ENCODE data around the gene FARP1.

Gene FARP1

DNA sequence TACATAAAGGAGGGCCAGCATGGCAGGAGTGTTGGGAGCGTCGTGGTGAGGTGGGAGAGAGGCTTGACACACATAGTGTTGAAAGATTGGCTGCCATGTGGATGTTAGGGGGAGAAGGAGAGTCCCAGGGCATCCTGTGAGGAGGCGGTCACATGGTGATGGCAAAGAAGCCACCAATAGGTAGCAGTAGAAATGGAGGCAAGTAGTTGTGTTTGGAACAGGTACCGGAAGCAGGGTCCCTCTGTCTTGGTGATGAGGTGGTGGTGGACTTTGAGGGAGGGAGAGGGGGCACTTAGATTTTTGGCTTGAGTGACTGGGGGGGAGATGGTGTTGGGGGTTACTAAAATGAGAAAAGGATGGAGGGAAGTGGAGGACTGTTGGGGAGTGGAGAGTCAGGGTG, 227.4 kb downstream of the FARP1 start:
- no peak for DNase-seq

DNA sequence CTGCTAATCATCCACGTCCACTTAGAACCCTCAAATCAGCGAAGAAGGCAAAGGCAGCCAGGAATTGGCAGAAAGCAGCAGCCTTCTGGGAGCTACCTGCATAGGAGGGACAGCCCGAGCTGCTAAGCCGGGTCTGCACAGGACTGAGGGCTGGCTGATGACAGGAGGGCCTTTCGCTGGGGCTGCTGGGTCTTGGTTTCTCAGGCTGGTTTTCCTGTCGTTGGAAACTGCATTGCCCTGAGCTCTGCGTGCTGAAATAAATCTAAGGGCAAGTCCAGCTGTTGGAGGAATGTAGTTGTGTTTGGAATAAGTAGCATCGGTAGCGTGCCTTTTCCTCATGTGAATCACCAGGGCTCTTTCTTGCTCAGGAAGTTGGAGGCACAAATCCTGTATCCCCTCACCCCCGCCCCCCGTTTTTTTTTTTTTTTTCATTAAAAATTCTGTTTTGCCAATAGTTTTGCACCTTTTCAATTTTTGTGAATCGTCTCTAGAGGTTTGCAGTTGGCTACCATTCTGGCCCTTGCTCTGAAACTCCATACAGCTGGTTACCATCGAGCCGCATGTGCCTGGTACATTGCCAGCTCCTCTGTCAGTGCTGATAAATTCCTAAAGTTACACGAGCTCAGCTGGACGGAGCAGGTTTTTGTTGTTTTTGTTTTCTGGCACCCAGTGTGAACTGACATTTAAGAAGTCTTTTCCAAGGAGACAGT, 228.1 kb downstream of the FARP1 start:
- DNase-seq: no peak

DNA sequence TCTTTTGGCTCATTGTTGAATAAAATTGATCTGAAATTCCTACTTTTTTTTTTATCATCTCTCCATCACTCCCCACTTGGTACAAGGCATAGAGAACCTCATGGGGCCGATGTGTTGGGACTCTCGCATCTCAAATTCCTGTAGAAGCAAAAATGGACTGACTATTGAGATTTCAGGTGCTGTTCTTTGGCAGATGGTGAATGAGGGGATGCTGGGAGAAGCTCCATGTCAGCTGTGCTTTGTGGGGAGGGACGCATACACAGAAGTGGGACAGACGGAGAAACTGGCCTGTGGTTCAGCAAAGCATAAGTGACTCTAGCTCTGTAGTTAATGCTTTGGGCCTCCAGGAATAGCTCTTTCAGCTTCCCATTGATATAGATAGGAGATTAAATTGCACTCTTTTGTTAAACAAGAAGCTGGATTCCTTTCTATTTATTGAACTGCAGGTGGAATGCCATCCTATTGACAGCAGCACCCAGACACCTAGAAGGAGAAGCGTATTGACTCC, 228.7 kb downstream of the FARP1 start:
- DNase-seq: no peak

DNA sequence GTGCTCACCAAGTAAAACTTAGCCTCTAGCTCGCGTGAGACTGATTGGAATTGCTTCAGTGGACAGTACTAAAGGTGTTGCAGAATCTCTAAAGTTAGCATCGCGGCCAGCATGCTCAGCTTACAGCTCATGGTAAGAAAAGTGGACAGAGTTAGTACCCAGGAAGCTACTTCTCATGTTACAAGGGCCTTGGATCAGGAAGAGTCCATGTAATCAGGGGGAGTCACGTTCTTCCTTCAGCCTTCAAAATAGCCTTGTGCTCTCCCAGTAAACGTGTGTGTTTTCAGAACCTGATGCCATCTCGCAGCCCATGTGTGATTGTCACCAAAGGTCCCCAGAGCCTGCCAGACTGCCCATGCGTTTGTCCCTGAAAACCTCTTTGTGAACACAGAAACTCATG, 230.0 kb downstream of the FARP1 start:
- DNase-seq: no peak

DNA sequence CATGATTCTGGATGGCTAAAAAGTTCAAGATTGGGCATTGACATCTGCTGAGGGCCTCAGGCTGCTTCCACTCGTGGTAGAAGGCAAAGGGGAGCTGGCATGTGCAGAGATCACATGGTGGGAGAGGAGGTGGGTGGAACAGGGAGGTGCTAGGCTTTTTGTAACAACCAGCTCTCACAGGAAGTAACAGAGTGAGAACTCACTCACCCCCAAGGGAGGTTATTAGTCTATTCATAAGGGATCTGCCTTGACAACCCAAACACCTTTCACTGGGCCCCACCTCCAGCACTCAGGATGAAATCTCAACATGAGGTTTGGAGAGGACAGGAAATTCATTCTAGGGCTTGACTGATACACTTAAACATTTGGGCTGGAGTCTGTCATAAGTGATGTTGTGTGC, 231.9 kb downstream of the FARP1 start:
- no peak for DNase-seq

DNA sequence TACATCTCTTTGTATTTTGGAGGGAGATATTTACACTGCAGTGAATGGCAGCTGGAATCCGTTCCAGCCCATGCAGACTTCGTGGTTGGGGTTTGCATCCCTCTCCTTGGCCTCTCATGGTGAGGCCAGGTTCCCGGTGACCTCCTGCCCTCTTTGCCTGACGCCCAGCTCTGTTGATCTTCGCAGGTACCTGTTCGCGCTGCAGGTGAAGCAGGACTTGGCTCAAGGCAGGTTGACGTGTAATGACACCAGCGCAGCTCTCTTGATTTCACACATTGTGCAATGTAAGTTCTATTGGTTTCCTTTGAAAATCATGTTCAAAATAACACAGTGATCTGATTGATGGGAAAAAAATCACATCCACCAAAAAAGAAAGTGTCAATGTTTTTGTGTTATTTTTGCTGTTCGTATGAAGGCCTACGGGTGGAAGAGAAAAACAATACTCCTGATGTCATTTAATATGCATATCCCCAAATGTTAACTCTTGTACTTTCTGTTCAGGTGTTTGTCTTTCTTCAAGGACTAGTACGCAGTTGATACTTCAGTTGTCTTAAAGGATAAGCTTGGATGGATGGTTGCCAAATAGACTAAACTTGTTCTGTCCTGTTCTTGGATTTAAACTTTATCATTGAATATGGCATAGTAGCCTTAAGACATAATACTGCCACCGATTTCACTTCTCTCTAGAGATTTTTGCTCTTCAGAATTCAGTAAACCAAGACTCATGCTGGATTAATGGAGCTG, 234.9 kb downstream of the FARP1 start:
- no peak for DNase-seq

DNA sequence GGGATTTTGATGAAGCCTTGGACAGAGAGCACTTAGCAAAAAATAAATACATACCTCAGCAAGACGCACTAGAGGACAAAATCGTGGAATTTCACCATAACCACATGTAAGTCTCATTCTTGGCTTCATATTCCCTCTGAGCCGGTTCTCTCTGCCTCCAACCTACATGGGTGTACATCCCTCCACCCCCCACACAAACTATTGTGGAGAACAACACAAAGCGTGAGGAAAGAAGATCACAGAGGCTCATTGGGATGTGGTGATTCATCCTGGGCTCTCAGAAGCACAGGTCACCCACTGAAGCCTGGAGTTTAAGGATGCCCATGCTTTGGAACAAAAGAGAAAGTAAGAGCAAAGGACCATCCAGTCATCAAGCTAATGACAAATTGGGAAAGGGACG, 241.8 kb downstream of the FARP1 start:
- no peak for DNase-seq

DNA sequence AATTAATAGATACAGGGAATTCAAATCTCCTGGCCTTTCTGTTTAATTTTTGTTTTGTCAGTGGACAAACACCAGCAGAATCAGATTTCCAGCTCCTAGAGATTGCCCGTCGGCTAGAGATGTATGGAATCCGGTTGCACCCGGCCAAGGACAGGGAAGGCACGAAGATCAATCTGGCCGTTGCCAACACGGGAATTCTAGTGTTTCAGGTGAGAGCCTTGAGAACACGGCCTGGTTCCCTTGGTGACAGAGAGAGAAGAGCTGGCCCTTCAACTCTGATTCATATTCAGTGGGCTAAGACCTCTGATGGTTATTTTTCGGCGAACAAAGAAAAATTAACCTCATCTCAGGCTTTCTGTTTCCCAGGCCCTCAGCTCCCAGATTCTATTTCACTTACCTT, 242.7 kb downstream of the FARP1 start:
- no peak for DNase-seq

DNA sequence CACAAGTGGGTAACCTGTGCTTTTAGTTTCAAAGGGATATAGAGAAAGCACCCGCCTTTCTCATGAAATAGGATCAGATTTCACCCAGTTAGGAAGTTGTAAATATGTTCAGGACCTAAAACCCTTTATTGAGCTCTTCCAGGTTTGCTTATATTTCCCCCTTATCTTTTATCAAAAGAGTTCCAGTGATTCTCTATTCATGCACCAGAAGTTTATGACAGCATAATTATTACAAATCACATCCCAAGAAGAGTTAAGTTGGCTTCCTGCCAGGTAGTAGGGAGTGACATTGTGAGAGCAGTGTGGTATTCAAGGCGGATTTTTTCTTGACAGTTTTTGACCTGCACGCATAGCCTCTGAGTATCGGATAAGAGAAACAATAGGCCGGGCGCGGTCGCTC, 243.7 kb downstream of the FARP1 start:
- DNase-seq: no peak

DNA sequence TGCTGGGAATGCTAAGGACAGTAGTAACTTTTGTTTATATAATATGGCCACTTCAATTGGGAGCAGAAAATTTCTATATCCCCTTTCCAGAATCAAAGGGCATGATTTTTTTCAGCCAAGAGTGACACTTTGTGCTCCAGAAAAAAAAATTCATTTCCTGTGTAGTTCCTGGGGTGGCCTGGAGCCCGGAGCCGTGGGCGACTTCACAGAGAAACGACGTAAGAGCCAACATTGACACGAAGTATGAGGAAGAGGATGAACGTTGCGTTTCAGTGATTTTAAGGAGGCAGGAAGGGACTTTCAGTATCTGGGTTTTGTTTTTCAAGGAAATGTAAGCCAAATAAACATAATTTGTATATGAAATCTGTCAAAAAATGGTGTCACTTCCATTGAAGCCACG, 246.4 kb downstream of the FARP1 start:
- no peak for DNase-seq

DNA sequence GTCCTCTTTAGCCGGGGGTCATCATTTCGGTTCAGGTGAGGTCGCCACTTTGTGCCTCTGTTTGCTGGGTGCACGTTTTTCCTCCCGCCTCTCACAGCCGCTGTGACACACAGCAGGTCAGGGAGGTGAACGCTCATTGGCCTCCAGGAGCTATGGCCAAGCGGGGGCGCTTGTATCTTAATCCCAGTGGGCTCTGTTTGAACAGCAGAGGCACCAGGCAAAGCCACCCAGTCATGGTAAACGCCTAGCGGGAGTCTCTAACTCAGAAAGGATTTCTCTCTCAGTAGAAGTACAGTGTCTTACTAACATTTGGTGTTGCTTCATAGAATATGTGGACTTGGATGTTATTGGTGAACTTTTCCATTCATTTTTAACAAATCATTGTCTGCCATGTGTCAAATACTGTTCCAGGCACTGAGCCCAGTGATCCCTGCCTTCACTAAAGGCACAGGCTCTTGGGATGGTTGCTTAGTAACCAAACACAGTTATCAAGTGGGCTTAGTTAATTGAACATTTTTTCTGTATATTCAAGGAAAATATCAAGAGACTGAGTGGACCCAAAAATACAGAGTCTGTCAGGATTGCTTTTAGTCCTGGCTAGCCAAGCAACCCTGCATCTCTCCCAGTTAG, 247.3 kb downstream of the FARP1 start:
- DNase-seq: no peak

DNA sequence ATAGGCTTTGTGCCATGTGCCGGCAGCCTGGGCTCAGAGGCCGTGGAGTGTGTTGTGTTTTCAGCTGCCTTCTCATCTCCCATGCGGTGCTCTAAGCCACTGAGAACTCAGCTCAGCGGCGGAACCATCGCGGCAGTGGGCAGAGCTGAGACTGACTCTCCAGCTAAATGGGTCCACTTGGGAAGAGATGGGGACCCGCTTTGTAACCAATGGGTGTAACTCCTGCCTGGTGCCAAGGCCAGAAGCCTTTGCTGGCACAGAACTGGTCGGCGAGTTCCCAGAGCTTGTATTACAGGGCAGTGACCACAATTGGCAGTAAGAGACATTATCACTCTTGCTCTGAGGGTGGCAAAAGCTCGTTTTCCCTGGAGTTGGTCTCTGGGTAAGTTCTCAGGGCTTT, 251.0 kb downstream of the FARP1 start:
- DNase-seq: no peak

DNA sequence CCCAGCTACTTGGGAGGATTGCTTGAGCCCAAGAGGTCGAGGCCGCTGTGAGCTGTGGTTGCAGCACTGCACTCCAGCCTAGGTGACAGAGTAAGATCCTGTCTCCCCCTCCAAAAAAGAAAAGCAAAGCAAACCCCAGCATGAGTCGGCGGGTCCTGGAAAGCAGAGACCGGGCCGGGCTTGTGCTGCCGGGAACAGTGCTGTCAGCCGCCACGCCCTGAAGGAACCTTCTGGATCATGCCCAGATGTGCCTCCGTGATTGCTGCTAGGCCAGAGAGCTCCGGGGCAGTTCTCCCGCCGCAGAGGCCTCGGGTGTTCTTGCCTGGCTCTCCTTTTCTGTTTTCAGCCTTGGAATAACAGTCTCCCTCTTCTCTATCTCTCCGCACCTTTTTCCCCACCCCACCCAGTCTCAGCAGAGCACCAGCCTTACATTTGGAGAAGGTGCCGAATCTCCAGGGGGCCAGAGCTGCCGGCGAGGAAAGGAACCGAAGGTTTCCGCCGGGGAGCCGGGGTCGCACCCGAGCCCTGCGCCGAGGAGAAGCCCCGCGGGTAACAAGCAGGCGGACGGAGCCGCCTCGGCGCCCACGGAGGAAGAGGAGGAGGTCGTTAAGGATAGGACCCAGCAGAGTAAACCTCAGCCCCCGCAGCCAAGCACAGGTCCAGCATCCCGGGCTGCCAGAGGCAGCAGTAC, 252.1 kb downstream of the FARP1 start:
- no peak for DNase-seq

DNA sequence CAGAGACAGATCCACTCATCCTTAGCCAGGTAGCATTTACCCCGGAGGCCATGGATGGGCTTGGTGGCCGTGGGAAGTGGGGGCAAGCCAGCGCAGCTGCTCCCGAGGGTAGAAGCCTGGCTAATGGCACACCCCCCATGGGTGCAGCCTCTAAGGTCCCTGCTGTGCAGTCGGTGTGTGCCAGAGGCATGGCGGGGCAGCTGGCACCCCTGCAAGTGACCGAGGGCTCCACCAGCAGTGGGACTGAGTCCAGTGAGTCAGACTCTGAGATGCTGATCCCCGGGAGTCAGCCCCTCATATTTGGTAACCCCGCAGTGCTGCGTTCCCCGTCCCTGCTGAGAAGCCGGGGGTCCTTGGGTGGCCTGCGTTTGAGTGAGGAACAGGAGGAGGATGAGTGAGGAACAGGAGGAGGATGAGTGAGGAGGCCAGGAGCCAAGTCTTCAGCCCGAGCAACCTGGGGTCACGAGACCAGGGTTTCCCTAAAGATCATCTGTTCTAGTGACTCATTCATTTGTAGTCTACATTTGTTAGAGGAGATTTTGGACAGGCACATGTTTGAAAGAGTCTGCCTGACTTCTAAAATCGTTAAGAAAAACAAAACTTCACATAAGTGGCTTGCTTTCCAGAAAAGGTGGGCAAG, 253.3 kb downstream of the FARP1 start:
- no peak for DNase-seq

DNA sequence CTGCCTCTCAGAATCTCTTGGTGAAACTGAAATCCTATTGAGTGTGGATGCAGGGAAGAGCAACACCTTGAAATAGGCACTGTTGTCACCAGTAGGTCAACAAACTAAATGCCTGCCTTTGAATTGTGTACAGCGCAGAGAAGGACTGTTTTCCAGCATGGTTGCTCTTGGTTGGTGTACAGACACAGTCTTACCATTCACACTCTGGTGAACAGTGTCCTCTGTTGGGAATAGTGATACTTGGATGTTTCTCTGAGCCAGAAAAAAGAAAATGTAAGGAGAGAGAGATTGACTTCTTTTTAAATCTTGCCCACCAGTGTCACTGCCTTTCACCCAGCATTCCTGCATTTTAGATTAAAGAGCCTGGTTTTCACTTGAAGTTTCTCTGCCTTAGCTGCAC, 254.3 kb downstream of the FARP1 start:
- no peak for DNase-seq

DNA sequence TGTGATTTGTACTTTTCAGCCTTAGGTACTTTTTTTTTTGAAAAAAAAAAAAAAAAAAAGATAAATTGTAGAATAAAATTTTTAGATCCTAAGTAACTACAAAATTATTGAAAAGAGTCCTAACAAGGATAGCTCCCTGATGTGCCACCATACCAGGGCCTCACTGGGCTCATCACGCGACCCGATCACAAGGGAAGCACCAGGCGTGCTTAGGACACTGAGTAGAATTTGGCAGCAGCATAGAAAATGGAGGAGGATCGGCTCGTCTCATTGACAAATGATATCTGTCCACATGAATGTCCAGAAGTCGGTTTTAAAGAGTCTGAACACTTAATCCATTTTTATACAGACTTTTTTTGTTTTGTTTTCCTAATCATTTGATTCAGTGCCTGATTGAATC, 255.0 kb downstream of the FARP1 start:
- no peak for DNase-seq

DNA sequence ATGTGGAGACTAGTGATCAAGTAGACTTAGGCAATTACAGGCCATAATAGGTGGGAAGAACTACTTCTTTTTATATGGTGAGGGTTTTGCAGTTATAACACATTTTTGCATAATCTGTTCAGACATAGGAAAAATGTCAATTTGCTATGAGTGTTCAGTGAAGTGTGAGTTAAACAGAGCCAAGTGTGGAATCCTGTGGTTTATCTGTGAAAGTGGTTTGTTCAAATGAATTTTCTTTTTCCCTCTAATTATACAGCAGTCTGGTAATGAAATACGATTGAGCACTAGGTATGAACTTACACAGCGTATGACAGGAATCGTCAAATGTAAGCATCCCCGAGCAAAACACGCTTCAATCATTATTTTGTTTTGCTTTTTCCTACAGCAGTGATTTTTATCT, 255.7 kb downstream of the FARP1 start:
- no peak for DNase-seq

DNA sequence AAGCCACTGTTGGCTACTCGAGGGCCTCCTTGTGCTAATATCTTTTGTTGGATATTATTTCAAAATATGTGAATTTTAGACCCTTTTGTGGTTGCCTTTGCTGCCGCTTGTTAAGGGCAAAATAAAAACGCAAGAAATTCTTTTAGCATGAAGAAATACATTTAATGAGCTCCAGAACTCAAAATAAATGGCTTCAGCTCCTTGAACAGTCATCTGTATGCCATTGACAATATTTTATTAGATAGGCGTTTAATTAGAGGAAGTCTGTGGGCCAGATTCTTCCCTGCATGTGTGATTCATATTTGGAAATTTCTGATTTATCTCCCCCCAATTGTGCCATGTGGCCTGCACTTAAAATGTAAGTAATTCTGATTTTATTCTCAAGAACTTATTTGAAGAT, 256.9 kb downstream of the FARP1 start:
- DNase-seq: no peak

DNA sequence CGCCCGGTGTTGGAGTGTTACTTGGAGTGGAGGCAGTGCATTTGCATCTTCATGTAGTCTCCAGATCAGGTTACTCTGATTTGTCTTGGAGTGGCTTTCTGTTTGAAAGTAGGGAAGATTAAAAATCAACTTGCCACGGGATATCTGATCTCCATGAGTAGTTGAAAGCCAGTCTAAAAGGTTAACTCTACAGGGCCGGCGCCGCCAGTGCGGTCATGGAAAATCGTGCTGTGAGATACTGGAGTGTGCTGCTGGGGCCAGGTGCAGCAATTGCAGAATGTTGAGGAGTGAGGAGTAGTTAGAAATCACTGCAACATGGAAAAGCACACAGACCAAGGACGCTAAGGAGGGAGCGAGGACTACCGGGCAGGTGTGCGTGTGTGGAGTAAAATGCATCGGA, 259.0 kb downstream of the FARP1 start:
- no peak for DNase-seq

DNA sequence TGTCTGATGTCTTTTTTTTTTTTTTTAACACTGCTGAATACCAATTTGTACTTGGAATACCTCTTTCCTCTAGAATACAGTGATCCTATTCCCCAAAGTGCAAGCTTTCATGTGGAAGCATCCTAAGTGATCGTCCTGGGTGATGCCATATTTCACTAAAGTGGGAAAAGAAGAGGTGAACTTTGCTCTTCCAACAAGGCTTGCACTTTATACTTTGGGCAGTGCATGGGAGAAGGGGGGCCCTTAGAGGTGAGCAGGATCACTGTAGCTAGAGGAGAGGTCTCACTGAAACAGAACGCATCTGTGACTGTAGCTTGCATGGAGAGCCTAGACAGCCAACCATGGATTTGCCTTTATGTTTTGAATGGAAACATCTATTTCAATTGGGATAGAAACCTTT, 260.2 kb downstream of the FARP1 start:
- DNase-seq: no peak

DNA sequence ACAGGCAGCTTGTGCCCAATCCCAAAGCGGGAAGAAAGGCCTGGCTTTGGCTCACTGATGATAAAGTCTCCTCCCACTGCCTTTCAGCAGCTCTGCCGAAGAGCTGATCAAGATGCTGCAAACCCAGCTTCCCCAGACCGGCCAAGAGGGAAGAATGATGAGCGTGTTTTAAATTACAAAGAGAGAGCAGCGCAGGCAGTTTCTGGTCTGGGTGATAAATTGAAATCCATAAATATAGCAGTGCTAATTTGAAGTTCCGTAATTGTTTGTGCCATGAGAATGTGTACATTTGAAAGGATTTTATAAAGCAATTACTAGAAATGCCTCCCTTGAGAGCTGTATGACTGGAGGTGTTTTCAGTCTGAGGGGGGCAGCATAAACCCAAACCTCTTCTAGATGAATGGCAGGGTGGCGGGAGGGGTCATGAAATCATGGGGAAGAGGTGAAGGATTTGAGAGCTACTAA, 262.2 kb downstream of the FARP1 start:
- peak; percentile 56 for DNase-seq

DNA sequence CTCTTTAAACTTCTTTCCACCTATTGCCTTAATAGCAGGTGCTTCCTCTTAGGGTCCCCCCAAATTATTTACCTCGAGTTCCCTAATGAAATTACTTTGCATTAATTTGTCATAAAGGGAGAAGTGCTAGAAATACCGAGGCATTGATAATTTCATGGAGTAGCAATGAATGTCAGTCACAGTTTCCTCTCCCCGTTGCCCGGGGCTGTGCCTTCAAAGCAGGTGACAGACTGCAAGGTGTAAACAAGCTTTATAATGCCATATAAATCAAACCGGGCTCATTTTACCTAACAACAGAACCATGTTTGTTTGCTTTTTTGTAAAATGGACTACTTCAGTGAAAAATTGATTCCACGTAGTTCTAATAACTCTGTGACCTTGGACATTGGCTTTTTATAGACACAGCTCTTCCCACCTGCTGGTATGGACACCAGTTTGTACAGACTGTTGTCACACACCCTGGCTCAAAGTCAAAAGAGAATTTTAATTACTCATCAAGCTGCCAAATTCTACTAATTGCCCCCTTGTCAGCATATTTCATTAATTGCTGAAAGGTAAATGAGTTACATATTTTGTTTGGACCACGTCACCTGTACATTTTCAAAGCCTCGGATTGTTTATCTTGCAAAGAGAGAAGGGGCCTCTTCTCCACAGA, 262.9 kb downstream of the FARP1 start:
- DNase-seq: peak; percentile 88
